ENCODE data around the gene CSMD2. TPM values are rescaled to one million over a fixed set of nuclear protein-coding genes. Genes with fewer than 3 reads are reported as not detected.

Gene CSMD2
- polyA plus RNA-seq, 1 experiment: 1.8 TPM

- no peak for TF ChIP-seq CTCF (IDR thresholded peaks at IDR 0.05; ENCODE audit: insufficient read depth, low read depth, low read length)
Measured at GRCh38 chr1:33872275-33872674, 292.8 kb downstream of the CSMD2 start.

GRCh38 chr1:33867684-33868083 lies 297.3 kb downstream of the CSMD2 start:
- TF ChIP-seq CTCF (IDR thresholded peaks at IDR 0.05; ENCODE audit: insufficient read depth, low read depth, low read length): no peak
- POLR2A ChIA-PET: no interaction called here
- Histone ChIP-seq H3K36me3 (ENCODE audit: control insufficient read depth, insufficient read depth, low read length) (no peaks in the 10 kb centered on the region), H3K4me3 (ENCODE audit: low read depth, low read length) (no peak overlapping the region), H3K27me3 (ENCODE audit: control insufficient read depth, insufficient read depth, low read length) (no peaks in the 10 kb centered on the region)
- DNase-seq (ENCODE audit: low read depth): no peak
- CTCF ChIA-PET: no interaction called here

More at GRCh38 chr1:33872275-33872674, 292.8 kb downstream of the CSMD2 start:
- H3K27me3 ChIP-seq (ENCODE audit: control insufficient read depth, insufficient read depth, low read length): no peaks in the 10 kb centered on the region
- ChIA-PET CTCF (no interaction called here), POLR2A (interaction anchor here (0.6 kb wide), 1 partner anchor 67 kb away, joined by 3 read pairs; no protein-coding TSS in a partner anchor)
- DNase-seq (ENCODE audit: low read depth): no peak
- no peak overlapping the region for H3K4me3 ChIP-seq (ENCODE audit: low read depth, low read length)
- H3K36me3 ChIP-seq (ENCODE audit: control insufficient read depth, insufficient read depth, low read length): no peaks in the 10 kb centered on the region

- ChIA-PET CTCF (interaction anchor here (0.6 kb wide), 1 partner anchor 1903 kb away, joined by 4 read pairs; no protein-coding TSS in a partner anchor), POLR2A (no interaction called here)
- H3K36me3 ChIP-seq (ENCODE audit: control insufficient read depth, insufficient read depth, low read length): no peaks in the 10 kb centered on the region
- DNase-seq (ENCODE audit: low read depth): no peak
- no peak overlapping the region for H3K4me3 ChIP-seq (ENCODE audit: low read depth, low read length)
- no peaks in the 10 kb centered on the region for H3K27me3 ChIP-seq (ENCODE audit: control insufficient read depth, insufficient read depth, low read length)
- TF ChIP-seq CTCF (IDR thresholded peaks at IDR 0.05; ENCODE audit: insufficient read depth, low read depth, low read length): no peak
Measured at GRCh38 chr1:33866281-33866680, 298.7 kb downstream of the CSMD2 start.

GRCh38 chr1:33864460-33865389 lies 300.3 kb downstream of the CSMD2 start:
- TF ChIP-seq CTCF (IDR thresholded peaks at IDR 0.05; ENCODE audit: insufficient read depth, low read depth, low read length): no peak
- DNase-seq (ENCODE audit: low read depth): no peak
- Histone ChIP-seq H3K4me3 (ENCODE audit: low read depth, low read length) (no peak overlapping the region), H3K36me3 (ENCODE audit: control insufficient read depth, insufficient read depth, low read length) (no peaks in the 10 kb centered on the region), H3K27me3 (ENCODE audit: control insufficient read depth, insufficient read depth, low read length) (no peaks in the 10 kb centered on the region)
- ChIA-PET CTCF (interaction anchor here (0.8 to 1.3 kb wide), 2 partner anchors 131 to 299 kb away, joined by 3 to 4 read pairs; no protein-coding TSS in a partner anchor), POLR2A (no interaction called here)

DNA sequence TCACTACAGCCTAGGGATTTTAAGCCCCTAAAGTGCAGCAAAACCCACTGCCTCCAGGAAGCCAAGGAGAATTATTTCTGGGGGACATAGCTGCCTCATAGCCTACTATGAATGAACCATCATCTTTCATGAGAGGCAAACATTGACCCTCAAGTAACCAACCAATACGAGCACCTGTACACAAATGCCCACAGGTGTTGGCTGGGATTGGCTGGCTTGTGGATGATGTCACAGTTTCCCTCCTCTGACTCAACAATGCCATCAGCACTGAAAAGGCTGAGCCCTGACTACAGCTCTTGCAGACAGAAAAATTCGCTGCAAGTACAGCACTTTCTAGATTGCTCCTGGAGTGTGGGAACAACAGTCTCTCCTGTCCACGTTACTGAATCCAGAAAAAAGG lies 301.3 kb downstream of the CSMD2 start, which contains the start of gene HMGB4:
HMGB4 (plus strand) TSS at position 301 of the 400 bp plus-strand sequence. CDS start 113 bp downstream, outside the sequence.
- no peaks in the 10 kb centered on the region for H3K27me3 ChIP-seq (ENCODE audit: control insufficient read depth, insufficient read depth, low read length)
- no peak for DNase-seq (ENCODE audit: low read depth)
- no peak for TF ChIP-seq CTCF (IDR thresholded peaks at IDR 0.05; ENCODE audit: insufficient read depth, low read depth, low read length)
- H3K4me3 ChIP-seq (ENCODE audit: low read depth, low read length): no peak within 1 kb of the TSS
- POLR2A ChIA-PET: no interaction called here
- CTCF ChIA-PET: interaction anchor here (1.2 kb wide), 1 partner anchor 13 kb away, joined by 3 read pairs; no protein-coding TSS in a partner anchor
- no peaks in the 10 kb centered on the region for H3K36me3 ChIP-seq (ENCODE audit: control insufficient read depth, insufficient read depth, low read length)

Data from BJ (cell line).